Caco-2 (cell line): ENCODE results near the gene SLC9C2. TPM values are rescaled to one million over a fixed set of nuclear protein-coding genes. Genes with fewer than 3 reads are reported as not detected.

Experiments used
- BruUV-seq: library from RNA; stranded (reverse); fragments of 400-500 nt; replicated peaks from 2 replicates; lab custom pipeline; 2021; lab: Mats Ljungman, UMichigan
- CTCF ChIA-PET: fragments of 300-600 bp; sonication (Branson Sonifier 250); formaldehyde crosslinking; loops from one replicate; lab custom pipeline; 2022; ENCODE audit warnings: antibody characterized with exemption; lab: Charles Lee
- POLR2A ChIA-PET: fragments of 300-600 bp; sonication (Branson Sonifier 250); formaldehyde crosslinking; loops from one replicate; lab custom pipeline; 2022; ENCODE audit warnings: antibody characterized with exemption; lab: Charles Lee
- DNase-seq, 2 experiments: peaks; one replicate each; pipeline versions ENCODE4 v3.0.0 to v3.0.0-alpha.2; 2020 to 2022
- H3K27me3 ChIP-seq: replicated peaks from 2 replicates; pipeline ENCODE4 v1.6.0; 2011; ENCODE audit warnings: low read length; ENCODE audit not compliant: control insufficient read depth, insufficient read depth
- H3K36me3 ChIP-seq: 2 replicates; pipeline ENCODE4 v1.5.1; 2011; ENCODE audit warnings: low read length; ENCODE audit not compliant: control insufficient read depth, insufficient read depth
- H3K4me1 ChIP-seq: fragments of 250-450 bp; sonication (Bioruptor Pico); 2 replicates; pipeline ENCODE4 v1.5.1; 2020; ENCODE audit warnings: mild to moderate bottlenecking
- H3K4me3 ChIP-seq: 2 replicates; pipeline ENCODE4 v1.5.1; 2011; ENCODE audit warnings: low read depth, mild to moderate bottlenecking, control low read depth, low read length
- H3K9me3 ChIP-seq: fragments of 250-450 bp; sonication (Bioruptor Pico); 2 replicates; pipeline ENCODE4 v1.5.1; 2020; ENCODE audit warnings: mild to moderate bottlenecking, moderate library complexity
- H3K27ac Mint-ChIP-seq: one replicate; pipeline ENCODE4 v1.8.0; 2022; ENCODE audit warnings: mixed read lengths; ENCODE audit not compliant: unreplicated experiment
- H3K27me3 Mint-ChIP-seq: one replicate; pipeline ENCODE4 v1.8.0; 2022; ENCODE audit warnings: mixed read lengths; ENCODE audit not compliant: insufficient read depth, unreplicated experiment
- H3K36me3 Mint-ChIP-seq: one replicate; pipeline ENCODE4 v1.8.0; 2022; ENCODE audit warnings: mild to moderate bottlenecking, mixed read lengths; ENCODE audit not compliant: insufficient read depth, unreplicated experiment
- H3K4me1 Mint-ChIP-seq: one replicate; pipeline ENCODE4 v1.8.0; 2022; ENCODE audit warnings: low read depth, mixed read lengths; ENCODE audit not compliant: unreplicated experiment
- H3K4me3 Mint-ChIP-seq: one replicate; pipeline ENCODE4 v1.8.0; 2022; ENCODE audit warnings: mild to moderate bottlenecking, moderate library complexity, mixed read lengths; ENCODE audit not compliant: unreplicated experiment
- H3K9me3 Mint-ChIP-seq: one replicate; pipeline ENCODE4 v1.8.0; 2022; ENCODE audit warnings: mixed read lengths; ENCODE audit not compliant: unreplicated experiment
- CTCF ChIP-seq, 2 experiments: fragments of 200-600 bp in 1 of 2; IDR thresholded peaks; 1 replicate in 1 of 2; 2 replicates in 1 of 2; pipeline versions ENCODE4 v1.5.1 to v1.8.0; 2011 to 2022; ENCODE audit warnings: antibody characterized with exemption in 1 of 2, control low read depth in 1 of 2, inconsistent platforms in 1 of 2, low read depth in 1 of 2, low read length in 1 of 2, mild to moderate bottlenecking in 1 of 2, moderate library complexity in 1 of 2; ENCODE audit not compliant: insufficient read depth in 1 of 2, severe bottlenecking in 1 of 2, unreplicated experiment in 1 of 2
- intact Hi-C: fragments of 100-400 bp; cut with micrococcal nuclease; formaldehyde crosslinking; loops from one replicate; pipeline ENCODE4 v1.10.0; 2022; ENCODE audit not compliant: unreplicated experiment
- total RNA-seq: library from RNA; stranded (reverse); gene quantifications from 2 replicates; pipeline ENCODE4 v1.2.3, GENCODE V29; 2022

SLC9C2 gene
- total RNA-seq, 1 experiment from 2014 or later = not detected

DNA sequence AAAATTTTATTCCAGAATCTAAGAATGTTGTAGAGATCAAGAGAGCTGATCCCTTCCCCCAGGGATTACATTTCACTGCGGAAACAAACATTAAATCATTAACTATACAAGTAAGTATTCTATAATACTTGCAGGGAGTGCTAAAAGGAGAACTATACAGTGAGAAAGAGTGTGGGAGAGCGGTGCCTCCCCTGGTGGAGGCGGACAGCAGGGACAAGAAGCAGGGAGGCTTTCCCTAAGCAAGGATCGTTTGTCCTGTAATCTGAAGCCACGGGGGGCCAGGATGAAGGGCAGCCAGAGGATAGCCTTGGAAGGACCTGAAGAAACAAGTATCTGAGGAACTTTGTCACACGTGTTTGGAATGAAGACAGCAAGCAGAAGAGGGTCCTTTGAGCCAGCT lies 40.1 kb downstream of the SLC9C2 start:
- BruUV-seq = no TSS peak
- H3K36me3 ChIP-seq = no peaks in the 10 kb centered on the region
- no peaks in the 10 kb centered on the region for H3K27me3 ChIP-seq
- no peaks in the 10 kb centered on the region for H3K36me3 Mint-ChIP-seq
- peak in 1 of 2 experiments; percentile 5 for TF ChIP-seq CTCF (IDR thresholded peaks at IDR 0.05; ENCODE audit: insufficient read depth in 1 of 2, low read depth in 1 of 2, low read length in 1 of 2, severe bottlenecking in 1 of 2, unreplicated experiment in 1 of 2)
- peak in 1 of 2 experiments; percentile 15 for DNase-seq
- H3K4me1 Mint-ChIP-seq = no peaks in the 10 kb centered on the region
- H3K27ac Mint-ChIP-seq = no peak overlapping the region
- ChIA-PET CTCF (interaction anchor here (0.9 to 1.0 kb wide), 2 partner anchors 17 to 126 kb away, joined by 3 to 4 read pairs; no protein-coding TSS in a partner anchor), POLR2A (no interaction called here)
- H3K9me3 ChIP-seq = no peaks in the 10 kb centered on the region; the same call in 1 of the 2 replicates
- H3K4me3 Mint-ChIP-seq = no peak overlapping the region
- no peaks in the 10 kb centered on the region for H3K4me1 ChIP-seq
- intact Hi-C loops = no loop called here
- H3K9me3 Mint-ChIP-seq = peaks cover 12% of the 10 kb centered on the region
- H3K27me3 Mint-ChIP-seq = peaks cover 15% of the 10 kb centered on the region
- H3K4me3 ChIP-seq = no peak overlapping the region

GRCh38 chr1:173561263-173561662 lies 41.6 kb downstream of the SLC9C2 start:
- DNase-seq = no peak
- no peak overlapping the region for H3K4me3 Mint-ChIP-seq
- Histone ChIP-seq H3K27me3 (no peaks in the 10 kb centered on the region), H3K36me3 (no peaks in the 10 kb centered on the region), H3K4me3 (no peak overlapping the region), H3K4me1 (no peaks in the 10 kb centered on the region), H3K9me3 (no peaks in the 10 kb centered on the region)
- no peaks in the 10 kb centered on the region for H3K4me1 Mint-ChIP-seq
- TF ChIP-seq CTCF (IDR thresholded peaks at IDR 0.05; ENCODE audit: insufficient read depth in 1 of 2, low read depth in 1 of 2, low read length in 1 of 2, severe bottlenecking in 1 of 2, unreplicated experiment in 1 of 2) = no peak
- no TSS peak for BruUV-seq
- no peaks in the 10 kb centered on the region for H3K36me3 Mint-ChIP-seq
- H3K27me3 Mint-ChIP-seq = peaks cover 11% of the 10 kb centered on the region
- H3K9me3 Mint-ChIP-seq = no peaks in the 10 kb centered on the region
- intact Hi-C loops = no loop called here
- no peak overlapping the region for H3K27ac Mint-ChIP-seq
- POLR2A ChIA-PET = no interaction called here
- CTCF ChIA-PET = no interaction called here

DNA sequence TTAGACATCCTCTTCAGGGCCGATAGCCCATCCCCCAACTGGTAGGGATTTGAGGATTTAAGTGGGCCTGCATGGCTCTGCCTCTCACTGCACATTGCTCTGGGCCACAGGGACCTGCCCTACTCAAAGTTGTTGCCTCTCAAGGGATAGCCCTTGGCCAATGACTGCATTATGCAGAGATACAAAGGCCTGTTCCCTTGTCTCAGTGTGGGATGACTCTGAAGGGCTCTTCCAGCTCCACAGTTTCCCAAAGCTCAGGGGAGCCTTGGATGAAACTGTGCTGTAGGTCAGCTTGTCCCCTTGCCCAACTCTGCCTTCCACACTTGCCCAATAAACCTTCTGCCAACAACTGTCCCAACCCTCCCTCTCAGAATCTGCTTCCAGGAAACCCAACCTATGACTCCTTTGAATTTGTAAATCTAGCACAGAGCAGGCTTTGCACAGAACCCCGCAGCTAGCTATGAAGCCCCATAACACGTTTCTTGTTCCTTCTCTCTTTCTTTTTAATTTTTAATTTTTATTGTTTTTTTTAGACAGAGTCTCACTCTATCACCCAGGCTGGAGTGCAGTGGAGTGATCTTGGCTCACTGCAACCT lies 42.5 kb downstream of the SLC9C2 start:
- Histone ChIP-seq H3K36me3 (no peaks in the 10 kb centered on the region), H3K4me1 (no peaks in the 10 kb centered on the region), H3K27me3 (no peaks in the 10 kb centered on the region), H3K9me3 (no peaks in the 10 kb centered on the region), H3K4me3 (no peak overlapping the region)
- no peak overlapping the region for H3K4me3 Mint-ChIP-seq
- intact Hi-C loops = no loop called here
- no peak for TF ChIP-seq CTCF (IDR thresholded peaks at IDR 0.05; ENCODE audit: insufficient read depth in 1 of 2, low read depth in 1 of 2, low read length in 1 of 2, severe bottlenecking in 1 of 2, unreplicated experiment in 1 of 2)
- H3K27ac Mint-ChIP-seq = no peak overlapping the region
- BruUV-seq = no TSS peak
- no peaks in the 10 kb centered on the region for H3K4me1 Mint-ChIP-seq
- ChIA-PET CTCF (no interaction called here), POLR2A (no interaction called here)
- no peak for DNase-seq
- peaks cover 11% of the 10 kb centered on the region for H3K27me3 Mint-ChIP-seq
- no peaks in the 10 kb centered on the region for H3K36me3 Mint-ChIP-seq
- no peaks in the 10 kb centered on the region for H3K9me3 Mint-ChIP-seq
